NCI-H510A (cell line): Measurements from ENCODE around the gene TM6SF1.
"Not testable (repeated sequence)": the region's sequence is repeated elsewhere in the genome, so short reads cannot be mapped to it uniquely, and the experiment has no call there.

Source experiments
- DNase-seq: peaks from one replicate; lab custom pipeline; 2025; lab: John Stamatoyannopoulos, UW

Gene TM6SF1

DNA sequence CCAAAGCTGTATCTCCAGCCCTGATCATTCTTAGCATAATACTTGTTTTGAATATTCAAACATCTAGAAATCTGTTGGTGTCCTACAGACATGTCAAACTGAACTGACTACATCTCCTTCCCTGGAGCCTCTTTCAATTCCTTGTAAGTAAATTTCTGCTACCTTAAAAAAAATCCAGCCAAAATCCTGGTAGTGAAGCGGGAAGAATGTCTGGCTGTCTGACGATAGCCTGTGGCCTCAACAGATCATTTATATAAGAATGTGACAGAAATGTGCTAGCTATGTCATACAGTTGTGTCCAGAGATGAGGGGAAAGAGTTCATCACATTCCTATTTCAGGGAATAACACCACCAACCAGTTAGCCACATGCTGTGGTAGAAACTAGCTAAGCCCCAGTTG, 18.6 kb upstream of the TM6SF1 start:
- DNase-seq: no peak

DNA sequence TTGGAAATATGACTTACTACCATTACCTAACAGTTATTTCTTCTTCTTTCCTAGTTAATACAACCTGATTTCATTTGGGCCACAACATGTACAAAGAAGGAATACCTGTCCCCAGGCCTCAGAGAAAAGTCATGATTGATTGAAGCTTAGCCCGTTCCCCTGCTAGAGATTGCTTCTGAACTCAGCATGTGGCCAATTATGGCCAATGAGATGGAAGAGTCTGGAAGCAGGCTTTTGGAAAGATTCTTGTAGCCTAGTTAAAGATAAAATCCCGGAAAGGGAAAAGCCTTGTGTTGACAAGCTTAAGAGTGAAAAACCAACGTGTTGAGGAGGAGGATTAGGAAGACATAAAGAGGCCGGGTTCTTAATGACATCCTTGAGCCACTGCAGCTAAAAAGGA, 17.0 kb upstream of the TM6SF1 start:
- no peak for DNase-seq

DNA sequence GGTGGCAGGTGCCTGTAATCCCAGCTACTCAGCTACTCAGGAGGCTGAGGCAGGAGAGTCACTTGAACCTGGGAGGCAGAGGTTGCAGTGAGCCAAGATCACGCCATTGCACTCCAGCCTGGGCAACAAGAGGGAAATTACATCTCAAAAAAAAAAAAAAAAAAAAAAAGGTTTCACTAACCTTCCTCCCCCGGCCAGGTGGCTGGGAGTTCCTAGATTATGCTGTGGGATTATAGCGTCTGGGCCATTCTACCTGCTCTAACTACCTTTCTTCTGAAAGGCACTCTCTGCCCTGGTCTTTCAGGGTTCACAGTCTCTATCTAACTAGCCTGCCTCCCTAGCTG, 15.5 kb upstream of the TM6SF1 start:
- not testable (repeated sequence) for DNase-seq

DNA sequence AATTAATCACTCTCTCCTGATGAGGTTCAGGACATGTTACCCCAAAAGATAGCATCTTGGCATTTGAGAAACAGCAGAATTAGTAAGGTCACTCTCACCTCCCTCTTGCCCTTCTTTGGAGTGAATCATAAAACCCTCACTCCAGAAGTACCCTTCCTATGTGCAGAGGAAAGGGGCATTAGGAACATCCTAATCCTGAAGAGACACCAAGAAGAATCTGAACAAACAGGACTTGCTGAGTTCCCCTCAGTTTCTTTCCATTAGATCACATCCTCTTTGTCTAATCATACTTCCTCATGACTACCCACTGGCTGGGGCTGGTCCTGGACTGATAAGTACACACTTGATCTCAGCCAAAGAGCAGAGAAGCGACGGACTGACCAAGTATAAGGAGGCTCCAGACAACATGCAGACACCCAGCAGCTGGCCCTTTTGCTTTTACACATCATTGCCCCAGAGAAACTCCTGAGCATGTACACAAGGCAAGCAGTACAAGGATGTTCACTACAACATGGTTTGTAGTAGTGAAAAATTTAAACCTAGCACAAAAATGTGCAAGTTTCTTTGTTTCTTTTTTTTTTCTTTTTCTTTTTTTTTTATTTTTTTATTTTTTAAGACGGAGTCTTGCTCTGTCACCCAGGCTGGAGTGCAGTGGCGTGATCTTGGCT, 15.0 kb upstream of the TM6SF1 start:
- DNase-seq: no peak

DNA sequence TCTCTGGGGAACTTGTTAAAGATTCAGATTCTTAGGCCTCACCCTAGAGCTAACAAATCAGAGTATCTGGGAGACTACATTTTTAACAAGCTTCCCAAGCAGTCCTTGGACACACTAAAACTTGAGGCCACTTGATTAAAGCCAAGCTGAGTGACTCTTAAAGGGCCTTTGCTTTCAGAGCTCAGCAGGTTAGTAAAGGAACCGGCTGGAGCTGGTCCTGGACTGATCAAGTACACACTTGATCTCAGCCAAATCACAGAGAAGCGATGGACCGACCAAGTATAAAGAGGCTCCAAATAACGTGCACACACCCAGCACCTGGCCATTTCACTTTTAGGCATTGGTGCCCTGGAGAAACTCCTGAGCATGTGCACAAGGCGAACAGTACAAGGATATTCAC, 12.9 kb upstream of the TM6SF1 start:
- DNase-seq: no peak

DNA sequence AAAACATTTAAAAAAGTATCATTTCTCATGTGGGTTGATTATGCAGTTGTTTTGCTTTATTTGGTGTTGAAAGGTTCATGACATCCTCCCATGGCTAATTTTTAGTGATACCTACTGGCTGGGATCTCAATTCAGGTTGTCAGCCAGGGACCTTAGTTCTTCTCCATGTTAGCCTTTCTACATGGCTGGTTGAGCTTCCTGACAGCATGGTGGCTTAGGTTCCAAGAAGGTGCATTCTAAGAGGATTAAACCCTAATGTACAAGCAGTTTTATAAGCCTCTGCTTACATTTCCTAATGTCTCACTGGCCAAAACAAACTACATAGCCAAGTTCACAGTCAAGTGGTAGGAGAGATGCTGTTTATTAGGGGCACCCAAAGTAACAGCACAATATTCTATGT, 9.4 kb upstream of the TM6SF1 start:
- no peak for DNase-seq

DNA sequence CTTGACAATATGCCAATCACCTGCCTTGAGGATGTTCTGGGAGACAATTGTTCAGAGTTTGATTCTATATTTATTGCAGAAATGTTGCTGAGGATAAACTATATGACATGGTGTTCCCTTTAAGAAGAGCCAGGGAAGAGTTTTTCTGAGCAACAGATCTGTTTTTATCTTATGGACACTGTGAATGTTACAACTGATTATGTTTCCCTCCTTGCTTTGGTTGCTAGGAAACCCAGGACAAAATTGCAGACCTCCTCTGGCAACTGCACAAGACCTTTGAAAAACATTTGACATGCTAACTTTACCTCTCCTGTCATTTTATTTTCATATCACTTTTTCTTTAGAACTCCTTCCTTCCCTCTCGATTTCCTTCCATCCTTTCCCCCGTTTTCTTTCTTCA, 8.2 kb upstream of the TM6SF1 start:
- DNase-seq: no peak

DNA sequence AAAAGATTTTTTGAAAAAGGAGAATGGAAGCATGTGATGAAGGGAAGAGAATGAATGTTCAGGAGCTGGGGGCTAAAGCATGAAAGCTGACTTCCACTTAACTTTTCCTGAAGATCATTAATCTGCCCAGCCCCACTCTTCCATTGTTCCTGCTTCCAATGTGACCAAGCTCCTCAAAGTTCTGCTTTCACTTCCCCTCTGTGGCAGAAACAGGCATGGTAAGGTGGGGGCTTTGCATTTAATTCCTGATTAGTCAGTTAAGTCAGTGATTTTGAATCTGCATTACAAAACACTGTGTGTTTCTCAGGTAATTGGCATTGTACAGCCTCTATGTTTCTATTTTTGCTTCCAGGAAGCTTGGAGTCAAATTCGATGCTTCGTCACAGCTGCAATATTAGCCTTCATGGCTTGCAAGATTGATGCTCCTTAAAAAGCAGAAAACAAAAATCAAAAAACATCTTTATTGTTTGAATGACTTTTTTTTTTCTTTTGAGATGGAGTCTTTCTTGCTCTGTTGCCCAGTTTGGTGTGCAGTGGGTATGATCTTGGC, 7.3 kb upstream of the TM6SF1 start:
- no peak for DNase-seq

DNA sequence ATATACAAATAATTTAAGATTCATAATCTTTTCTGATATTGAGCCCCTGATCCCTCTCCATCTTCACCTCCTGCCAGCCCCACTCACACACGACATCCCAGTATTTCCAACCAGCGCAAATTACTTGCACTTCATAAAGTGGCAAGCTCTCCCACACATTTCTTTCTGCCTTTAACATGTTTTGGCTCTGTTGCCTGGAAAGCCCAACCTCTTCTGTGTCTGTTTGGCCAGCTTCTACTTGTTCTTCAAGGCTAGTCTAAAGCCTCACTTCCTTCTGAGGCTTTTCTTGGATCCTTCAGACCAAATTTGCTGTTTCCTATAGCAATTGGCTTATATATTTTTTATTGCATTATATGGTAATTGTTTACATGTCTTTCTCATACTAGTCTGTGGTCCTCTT, 5.1 kb upstream of the TM6SF1 start:
- DNase-seq: no peak

DNA sequence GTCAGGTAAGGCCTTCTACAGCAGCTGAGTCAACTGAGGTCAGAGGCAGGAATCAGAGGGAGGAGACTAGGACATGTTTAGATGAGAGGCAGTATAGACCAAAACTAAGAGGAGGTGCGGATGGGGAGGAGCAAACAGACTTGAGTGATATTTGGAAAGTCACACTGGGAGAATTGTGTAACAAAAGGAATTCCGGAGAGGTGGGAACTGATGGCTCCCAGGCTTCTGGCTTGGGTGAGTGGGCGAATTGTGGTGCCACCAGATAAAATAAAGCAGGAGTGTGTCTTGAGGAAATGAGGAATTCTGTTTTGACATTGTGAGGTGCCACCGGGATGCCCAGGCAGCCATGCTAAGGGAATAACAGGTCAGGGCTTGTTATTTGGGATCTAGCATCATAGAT, 3.3 kb upstream of the TM6SF1 start:
- DNase-seq: no peak

DNA sequence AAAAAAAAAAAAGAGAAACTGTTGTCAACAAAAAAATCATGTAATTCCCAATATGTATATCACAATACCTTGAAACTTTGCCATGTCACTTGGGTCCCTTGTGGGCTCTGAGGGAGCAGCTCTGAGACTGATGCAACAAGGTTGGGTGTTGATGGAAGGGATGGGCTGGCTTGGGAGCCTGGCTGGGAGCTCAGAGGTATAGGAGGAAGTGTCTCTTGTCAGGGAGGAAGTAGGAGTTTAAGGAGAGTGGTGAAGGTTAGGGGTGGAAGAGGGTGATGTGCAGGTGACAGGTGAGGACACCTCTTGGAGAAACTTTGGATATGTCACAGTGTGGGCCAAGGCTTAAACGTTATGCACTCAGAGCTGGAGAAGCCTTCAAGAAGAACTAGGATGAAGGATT, 2.0 kb upstream of the TM6SF1 start:
- no peak for DNase-seq

DNA sequence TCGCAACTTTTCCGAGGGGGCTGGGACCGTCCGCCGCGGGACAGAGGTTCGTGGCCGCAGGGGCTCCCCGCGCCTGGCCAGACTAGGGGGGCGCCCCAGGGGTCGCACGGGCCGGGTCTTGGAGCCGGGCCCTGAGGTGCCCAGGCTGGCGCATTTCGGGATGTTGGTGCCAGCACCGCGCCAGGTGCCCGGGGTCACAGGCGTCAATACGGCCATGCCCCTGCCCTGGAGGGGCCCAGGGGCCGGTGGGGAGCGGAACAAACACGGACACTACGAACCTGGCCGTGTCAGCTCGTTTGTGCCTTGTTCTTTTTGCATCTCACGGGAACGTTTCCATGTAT, 366 bp downstream of the TM6SF1 start:
- no peak for DNase-seq

DNA sequence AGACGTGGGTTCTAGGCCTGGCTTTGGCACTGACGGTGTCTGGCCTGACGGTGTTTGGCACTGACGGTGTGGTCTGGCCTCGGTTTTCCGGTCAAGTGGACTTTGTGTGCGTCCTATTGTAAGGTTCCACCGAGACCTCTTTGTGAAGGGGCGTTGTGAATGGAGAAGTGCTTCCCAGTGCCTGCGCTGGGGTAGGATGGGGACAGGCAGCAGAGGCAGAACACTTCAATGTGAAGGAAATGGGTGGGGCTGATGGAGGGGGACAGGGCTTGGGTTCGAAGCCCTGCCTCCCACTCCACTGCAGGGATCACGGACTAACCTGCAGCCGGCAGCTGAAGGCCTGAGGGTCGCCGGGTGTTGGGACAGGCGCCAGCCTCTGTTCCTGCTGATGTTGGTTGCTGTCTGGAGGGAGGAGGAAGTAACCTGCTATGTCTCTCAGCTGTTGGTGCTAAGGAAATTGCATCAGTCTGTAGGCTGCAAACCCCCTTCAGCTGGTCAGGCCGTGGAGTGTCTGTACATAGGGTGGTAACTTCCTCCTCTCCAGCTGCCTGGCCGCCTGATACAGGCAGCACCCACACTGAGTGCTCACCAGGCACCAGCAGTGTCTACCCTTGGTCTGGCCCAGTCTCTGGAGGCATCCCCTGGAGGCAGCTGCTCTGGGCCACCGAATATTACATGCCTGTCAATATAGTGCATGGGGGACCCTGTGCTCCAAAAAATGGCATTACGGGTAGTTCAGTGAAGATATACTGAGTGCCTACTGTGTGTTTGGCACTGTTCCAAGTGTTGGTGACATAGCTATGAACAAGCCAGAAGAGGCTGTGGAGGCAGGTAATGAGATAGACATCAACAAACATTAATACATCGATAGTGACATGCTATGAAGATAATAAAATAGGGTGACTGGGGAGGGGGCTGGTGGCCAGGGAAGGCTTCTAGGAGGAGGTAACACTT, 1.1 kb downstream of the TM6SF1 start:
- no peak for DNase-seq

DNA sequence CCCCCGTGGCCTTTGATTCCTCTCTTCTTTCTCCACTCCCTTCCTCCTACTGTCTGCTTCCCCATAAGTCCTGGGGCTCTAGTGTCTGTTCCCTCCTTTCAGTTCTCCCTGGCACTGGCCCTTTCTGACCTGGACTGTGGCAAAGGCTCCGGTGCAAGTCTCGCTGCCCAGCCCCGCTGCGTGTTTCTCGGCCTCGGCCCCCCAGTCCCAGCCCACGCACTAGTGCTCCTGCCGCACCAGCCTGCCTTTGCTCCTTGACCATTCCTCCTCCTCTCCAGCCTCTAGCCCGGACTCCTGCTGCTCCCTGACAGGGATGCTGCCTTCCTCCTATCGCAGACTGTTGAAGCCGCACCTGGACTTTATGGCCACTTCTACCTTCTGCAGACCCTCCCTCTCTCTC, 2.1 kb downstream of the TM6SF1 start:
- no peak for DNase-seq

DNA sequence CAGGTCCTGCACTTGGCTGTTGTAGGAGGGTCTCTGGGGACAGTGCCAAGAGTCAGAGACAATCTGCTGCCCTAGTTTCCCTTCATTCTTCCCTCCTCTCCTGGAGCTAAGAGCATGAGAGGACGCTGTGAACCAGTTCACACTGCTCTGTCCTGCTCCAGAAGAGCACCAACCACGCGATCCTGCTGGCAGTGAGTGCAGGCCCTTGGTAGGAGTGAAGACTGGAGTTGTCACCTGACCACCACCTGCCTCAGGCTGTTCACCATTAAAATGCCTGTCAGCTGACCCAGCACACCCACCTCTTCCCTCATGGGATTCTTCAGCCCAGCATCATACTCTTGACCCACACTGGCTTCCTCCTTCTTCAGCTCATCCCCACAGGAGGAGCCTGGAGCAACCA, 2.9 kb downstream of the TM6SF1 start:
- DNase-seq: no peak

DNA sequence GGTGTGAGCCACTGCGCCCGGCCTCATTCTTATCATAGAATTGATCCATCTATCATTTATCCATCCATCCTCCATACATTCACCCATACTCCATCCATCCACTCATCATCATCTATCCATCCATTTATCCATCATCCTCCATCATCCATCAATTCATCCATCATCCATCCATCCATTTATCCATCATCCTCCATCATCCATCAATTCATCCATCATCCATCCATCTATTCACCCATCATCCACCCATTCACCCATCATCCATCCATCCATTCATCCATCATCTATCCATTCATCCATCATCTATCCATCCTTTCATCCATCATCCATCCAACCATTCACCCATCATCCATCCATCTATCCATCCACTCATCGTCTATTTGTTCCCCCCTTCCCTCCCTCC, 3.7 kb downstream of the TM6SF1 start:
- no peak for DNase-seq

DNA sequence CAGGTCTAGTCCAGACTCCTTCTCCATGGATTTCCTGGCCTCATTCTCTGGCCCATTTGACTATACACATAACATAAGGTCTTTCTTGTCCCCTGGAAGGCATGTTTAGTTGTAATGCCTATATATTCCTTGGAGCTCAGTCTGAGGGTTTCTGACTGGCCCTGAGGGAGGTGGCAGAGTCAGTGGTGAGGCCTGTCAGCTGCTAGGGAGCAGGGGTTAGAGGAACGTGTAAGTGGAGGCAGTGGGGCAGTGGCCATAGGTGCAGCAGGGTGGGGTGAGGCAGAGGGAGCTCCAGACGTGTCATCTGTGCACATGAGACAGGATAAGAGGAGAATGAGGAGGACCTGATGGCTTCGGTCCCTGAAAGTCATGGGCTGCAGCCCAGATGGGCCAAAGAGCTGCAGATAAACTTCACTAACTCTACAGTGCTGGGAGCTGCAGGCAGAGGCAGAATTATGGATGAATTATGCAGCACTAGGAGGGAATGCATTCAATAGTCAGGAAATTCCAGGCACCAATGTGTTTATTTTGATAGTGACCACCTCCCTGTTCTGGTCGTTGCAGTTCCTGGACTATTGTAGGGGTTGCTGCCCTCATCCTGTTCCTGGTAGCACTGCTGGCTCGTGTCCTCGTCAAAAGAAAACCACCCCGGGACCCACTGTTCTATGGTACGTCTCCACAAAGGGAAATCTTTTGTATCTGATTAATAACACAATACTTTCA, 4.9 kb downstream of the TM6SF1 start:
- no peak for DNase-seq

DNA sequence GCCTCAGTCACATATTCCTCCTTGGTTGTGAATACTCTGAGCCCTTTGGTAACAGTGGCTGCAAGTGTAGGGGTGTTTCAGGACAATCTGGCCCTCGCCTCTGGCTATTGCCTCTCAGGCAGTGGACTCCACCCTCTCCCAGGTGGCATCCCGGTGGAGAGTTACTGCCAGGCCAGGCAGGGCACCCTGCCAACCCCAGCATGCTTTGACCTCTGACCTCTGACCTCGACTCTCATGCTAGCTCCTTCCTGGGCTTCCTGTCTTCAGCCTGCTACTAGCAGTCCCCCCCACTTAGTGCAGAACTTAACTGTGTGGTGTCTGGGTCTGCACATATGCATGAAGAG, 5.5 kb downstream of the TM6SF1 start:
- no peak for DNase-seq

DNA sequence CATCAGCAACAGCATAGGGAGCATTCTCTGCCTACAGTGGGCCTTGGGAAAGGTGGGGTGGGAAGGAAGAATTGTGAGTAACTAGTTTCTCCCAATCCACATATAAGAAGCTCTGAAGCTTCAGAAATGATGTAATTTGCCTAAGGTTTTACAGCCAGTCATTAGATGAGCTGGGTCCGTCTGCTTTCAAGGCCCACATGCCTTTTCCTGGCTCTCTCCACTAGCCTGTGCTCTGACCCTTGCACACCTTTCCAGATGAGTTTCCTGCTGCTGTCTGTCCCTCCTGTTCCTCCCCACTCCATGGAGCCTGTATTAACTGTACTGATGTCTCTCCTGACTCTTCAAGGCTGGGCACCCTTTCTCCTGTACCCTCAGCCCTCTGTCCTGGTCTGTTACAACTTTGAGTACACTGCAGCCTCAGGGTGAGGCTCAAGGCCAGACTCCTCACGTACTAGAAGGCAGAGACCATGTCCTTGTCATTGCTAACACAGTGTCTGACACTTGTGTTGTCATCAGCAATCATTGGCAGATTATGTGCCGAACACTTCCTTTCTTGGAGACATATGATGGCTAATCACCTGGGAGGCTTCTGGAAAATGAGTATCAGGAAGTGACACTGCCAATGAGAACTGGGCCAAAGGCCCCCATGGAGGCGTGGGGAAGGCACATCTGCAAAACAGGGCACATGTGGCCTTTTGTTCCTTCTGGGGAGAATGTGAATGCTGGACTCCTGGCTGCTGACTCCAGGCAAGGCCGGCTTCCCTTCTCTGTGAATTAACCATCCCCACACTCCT, 6.6 kb downstream of the TM6SF1 start:
- no peak for DNase-seq

DNA sequence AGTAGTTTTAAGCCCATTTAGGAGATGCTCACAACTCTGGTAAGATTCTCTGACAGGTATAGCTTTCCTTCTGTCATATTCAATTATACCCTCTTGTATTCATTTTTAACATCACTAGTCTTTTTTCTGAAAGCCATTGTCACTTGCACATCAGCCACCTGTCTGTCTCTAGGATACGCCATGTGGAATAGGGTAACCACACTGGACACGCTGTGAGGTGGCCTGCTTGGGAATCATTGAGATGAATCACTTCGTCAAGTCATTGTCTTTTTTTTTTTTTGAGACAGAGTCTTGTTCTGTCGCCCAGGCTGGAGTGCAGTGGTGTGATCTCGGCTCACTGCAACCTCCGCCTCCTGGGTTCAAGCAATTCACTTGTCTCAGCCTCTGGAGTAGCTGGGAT, 7.4 kb downstream of the TM6SF1 start:
- no peak for DNase-seq

DNA sequence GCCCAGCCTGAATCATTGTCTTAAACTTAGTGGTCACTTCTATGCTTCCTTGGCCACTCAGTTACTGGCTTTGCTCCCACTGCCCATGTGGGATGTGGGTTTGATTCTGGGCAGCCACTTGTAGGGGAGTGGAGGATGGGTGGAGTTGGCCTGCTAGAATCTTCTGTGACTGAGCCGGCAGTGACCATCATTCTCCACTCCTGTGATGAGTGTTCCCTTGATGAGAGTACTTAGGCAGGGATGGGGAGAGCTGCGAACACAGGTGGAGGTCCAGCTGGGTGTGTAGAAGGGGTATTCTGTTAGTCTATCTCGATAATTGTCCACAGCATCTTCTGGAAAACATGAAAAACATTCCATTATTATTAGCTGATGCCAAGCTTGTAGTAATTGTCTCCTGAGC, 8.0 kb downstream of the TM6SF1 start:
- DNase-seq: no peak
